Transverse colon (tissue), 3 donors: Measurements from ENCODE around the gene GNRH2.
"Not testable (repeated sequence)": the region's sequence is repeated elsewhere in the genome, so short reads cannot be mapped to it uniquely, and the experiment has no call there.

Source experiments
- CTCF ChIP-seq, 5 experiments: fragments of 200-600 bp in 3 of 5; fragments of 450-650 bp in 2 of 5; sonication (generic) in 3 of 5; IDR thresholded peaks; 1 replicate in 2 of 5; 2 replicates in 3 of 5; pipeline ENCODE4 v1.5.1; 2016 to 2017; ENCODE audit warnings: antibody characterized with exemption in 5 of 5, inconsistent platforms in 3 of 5, mild to moderate bottlenecking in 2 of 5, moderate library complexity in 1 of 5
- POLR2A ChIP-seq: fragments of 450-650 bp; IDR thresholded peaks from one replicate; pipeline ENCODE4 v1.6.1; 2016; ENCODE audit warnings: antibody characterized with exemption, mild to moderate bottlenecking, moderate library complexity

- not testable (repeated sequence) for TF ChIP-seq CTCF (IDR thresholded peaks at IDR 0.05); POLR2A
These were observed 28.1 kb upstream of the GNRH2 start for GRCh38 chr20:3015302-3015701.
